SJCRH30 (cell line): ENCODE data around the gene MN1. TPM values are rescaled to one million over a fixed set of nuclear protein-coding genes. Genes with fewer than 3 reads are reported as not detected.

ENCODE experiments used
- DNase-seq, 2 experiments: peaks; one replicate each; pipeline ENCODE4 v3.0.0-alpha.2; 2015 to 2020
- H3K27ac ChIP-seq: fragments of 250-450 bp; sonication (Bioruptor Pico); 2 replicates; pipeline ENCODE4 v1.5.1; 2020; ENCODE audit warnings: mild to moderate bottlenecking, moderate library complexity
- H3K27me3 ChIP-seq: fragments of 250-450 bp; sonication (Bioruptor Pico); 2 replicates; pipeline ENCODE4 v1.5.1; 2020; ENCODE audit warnings: mild to moderate bottlenecking, moderate library complexity
- H3K36me3 ChIP-seq: fragments of 250-450 bp; sonication (Bioruptor Pico); 2 replicates; pipeline ENCODE4 v1.5.1; 2020; ENCODE audit warnings: mild to moderate bottlenecking, moderate library complexity
- H3K4me1 ChIP-seq: fragments of 250-450 bp; sonication (Bioruptor Pico); 2 replicates; pipeline ENCODE4 v1.5.1; 2020; ENCODE audit warnings: mild to moderate bottlenecking, moderate library complexity
- H3K4me3 ChIP-seq: fragments of 250-450 bp; sonication (Bioruptor Pico); 2 replicates; pipeline ENCODE4 v1.5.1; 2020; ENCODE audit warnings: mild to moderate bottlenecking, moderate library complexity
- H3K9me3 ChIP-seq: fragments of 250-450 bp; sonication (Bioruptor Pico); replicated peaks from 2 replicates; pipeline ENCODE4 v1.5.1; 2020; ENCODE audit warnings: mild to moderate bottlenecking, moderate library complexity
- total RNA-seq: library from RNA; depleted of rRNA; stranded (reverse); fragments of >200 nt; shearing (Covaris generic); gene quantifications from 2 replicates; pipeline ENCODE4 v1.2.3, GENCODE V29; 2014; rRNA removed

Gene MN1
- total RNA-seq, 1 experiment from 2014 or later, result 36.1 TPM

DNA sequence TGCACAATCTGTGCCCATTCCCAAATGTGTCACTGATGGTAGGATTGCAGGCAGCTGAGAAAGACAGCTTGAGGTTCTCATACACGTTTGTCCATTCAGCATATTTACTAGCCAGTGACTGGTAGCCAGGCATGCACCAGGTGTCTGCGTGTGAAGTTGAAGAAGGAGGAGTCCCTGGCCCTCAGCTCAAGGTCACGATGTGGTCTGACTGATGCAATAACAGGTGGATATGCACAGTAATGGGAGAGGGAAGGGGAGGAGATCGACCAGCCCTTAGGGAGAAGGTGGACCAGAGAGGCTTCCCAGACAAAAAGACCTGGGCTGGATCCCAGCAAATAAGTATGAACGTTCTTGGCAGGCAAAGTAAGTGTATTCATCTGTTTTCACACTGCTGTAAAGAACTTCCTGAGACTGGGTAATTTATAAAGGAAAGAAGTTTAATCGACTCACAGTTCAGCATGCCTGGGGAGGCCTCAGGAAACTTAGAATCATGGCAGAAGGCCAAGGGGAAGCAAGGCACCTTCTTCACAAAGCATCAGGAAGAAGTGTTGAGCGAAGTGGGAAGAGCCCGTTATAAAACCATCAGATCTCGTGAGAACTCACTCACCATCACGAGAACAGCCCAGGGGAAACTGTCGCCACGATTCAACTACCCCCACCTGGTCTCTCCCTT is 96.0 kb downstream of the MN1 start:
- Histone ChIP-seq H3K9me3 (no peaks in the 10 kb centered on the region), H3K27me3 (no peaks in the 10 kb centered on the region), H3K4me1 (no peaks in the 10 kb centered on the region), H3K27ac (no peak overlapping the region), H3K4me3 (no peak overlapping the region), H3K36me3 (no peaks in the 10 kb centered on the region)
- DNase-seq, result no peak

DNA sequence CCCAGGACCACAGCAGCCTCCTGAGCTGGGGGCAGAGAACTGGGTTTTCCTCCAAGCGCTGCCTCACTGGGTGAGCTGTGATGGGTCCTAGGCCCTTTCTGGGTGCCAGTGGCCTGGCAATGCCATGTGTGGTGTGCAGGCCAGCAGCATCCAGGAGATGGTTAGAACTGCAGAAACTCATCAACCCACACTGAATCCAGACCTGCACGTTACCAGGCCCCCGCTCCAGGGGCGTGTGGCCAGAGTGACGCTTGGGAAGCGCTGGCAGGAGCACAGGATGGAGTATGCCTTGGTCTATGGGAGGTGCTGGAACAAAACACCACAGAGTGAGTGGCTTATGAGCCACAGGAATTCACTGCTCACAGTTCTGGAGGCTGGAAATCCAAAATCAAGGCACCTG is 97.0 kb downstream of the MN1 start:
- H3K27me3 ChIP-seq, result no peaks in the 10 kb centered on the region
- no peaks in the 10 kb centered on the region for H3K4me1 ChIP-seq
- no peaks in the 10 kb centered on the region for H3K9me3 ChIP-seq
- no peaks in the 10 kb centered on the region for H3K36me3 ChIP-seq
- H3K4me3 ChIP-seq, result no peak overlapping the region
- no peak for DNase-seq
- no peak overlapping the region for H3K27ac ChIP-seq

DNA sequence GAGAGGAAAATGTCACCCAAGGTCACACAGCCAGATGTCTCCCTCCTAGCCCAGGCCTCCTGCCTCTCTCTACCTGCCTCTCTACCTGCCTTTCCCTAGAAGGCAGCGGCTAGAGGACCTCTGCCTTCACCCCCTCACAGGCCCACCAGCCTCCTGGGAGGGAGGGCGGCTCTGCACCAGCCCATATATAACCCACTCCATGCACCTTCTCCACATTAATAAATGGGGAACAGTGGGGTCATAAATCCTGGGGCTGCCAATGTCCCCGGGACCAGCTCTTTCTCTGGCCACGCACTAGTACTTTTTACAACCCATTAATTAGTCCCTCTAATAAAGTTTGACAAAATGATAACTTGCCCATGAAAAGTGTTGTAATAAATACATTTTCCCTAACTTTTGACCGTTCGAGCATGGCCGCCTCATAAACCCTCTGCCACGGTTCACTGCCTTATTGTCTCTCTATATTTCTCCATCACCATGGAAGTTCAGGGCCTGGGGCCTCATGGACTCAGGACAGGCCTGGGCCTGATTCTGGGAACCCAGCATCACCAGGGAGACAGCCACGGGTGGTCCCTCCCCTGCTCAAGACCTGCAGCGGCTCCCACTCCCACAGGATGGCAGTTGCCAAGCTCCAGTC is 102.1 kb downstream of the MN1 start:
- Histone ChIP-seq H3K36me3 (no peaks in the 10 kb centered on the region), H3K27me3 (no peaks in the 10 kb centered on the region), H3K9me3 (no peaks in the 10 kb centered on the region), H3K4me1 (no peaks in the 10 kb centered on the region), H3K4me3 (no peak overlapping the region), H3K27ac (no peak overlapping the region)
- DNase-seq, result no peak

DNA sequence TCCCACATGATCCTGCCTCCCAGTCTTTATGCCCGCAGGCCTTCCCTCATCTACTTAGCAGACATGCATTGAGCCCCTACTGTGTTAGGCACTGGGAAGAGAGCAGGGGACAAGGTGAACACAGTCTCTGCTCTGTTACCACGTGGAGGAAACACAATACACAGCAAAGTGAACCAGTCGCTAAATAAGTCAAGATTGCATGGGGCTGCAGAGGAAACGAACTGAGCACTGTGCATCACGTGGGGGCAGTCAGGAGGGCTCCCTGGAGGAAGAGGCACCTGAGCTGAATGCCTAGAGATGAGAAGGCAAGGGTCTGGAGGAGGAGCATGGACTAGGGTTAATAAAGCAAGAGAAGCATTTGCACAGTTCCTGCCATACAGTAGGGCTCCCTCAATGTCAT is 102.7 kb downstream of the MN1 start:
- Histone ChIP-seq H3K27ac (no peak overlapping the region), H3K4me1 (no peaks in the 10 kb centered on the region), H3K36me3 (no peaks in the 10 kb centered on the region), H3K27me3 (no peaks in the 10 kb centered on the region), H3K4me3 (no peak overlapping the region), H3K9me3 (no peaks in the 10 kb centered on the region)
- DNase-seq, result no peak

Other genes starting within 250 kb of the MN1 start
- gene PITPNB, start 117.5 kb upstream of the MN1 start, total RNA-seq, result 38.3 and 46.2 TPM in 2 replicates